GM21619 (cell line): Measurements from ENCODE around the gene KRT6B.
"Not testable (repeated sequence)": the region's sequence is repeated elsewhere in the genome, so short reads cannot be mapped to it uniquely, and the experiment has no call there.

Experiments used
- ATAC-seq: cut with Tn5 transposase; IDR thresholded peaks from one replicate; pipeline ENCODE4 v1.9.1; 2021; ENCODE audit not compliant: unreplicated experiment

Gene KRT6B

GRCh38 chr12:52473768-52474167 lies 21.8 kb upstream of the KRT6B start, which contains the start of gene KRT6C:
KRT6C (minus strand) TSS chr12:52473805; CDS start chr12:52473737, 68 bp downstream.
- no peak for ATAC-seq

GRCh38 chr12:52469853-52470252 lies 17.9 kb upstream of the KRT6B start:
- no peak for ATAC-seq

- ATAC-seq: no peak
Observed at GRCh38 chr12:52464897-52465296, 13.0 kb upstream of the KRT6B start.

- ATAC-seq: no peak
Observed at GRCh38 chr12:52461693-52462092, 9.7 kb upstream of the KRT6B start.

GRCh38 chr12:52458861-52459260 lies 6.9 kb upstream of the KRT6B start:
- ATAC-seq: no peak

- no peak for ATAC-seq
Observed at GRCh38 chr12:52455821-52456220, 3.9 kb upstream of the KRT6B start.

GRCh38 chr12:52454411-52455201 lies 2.7 kb upstream of the KRT6B start:
- ATAC-seq: no peak

GRCh38 chr12:52448228-52448627 lies 3.7 kb downstream of the KRT6B start:
- no peak for ATAC-seq

GRCh38 chr12:52447196-52447595 lies 4.8 kb downstream of the KRT6B start:
- ATAC-seq: not testable (repeated sequence)

- ATAC-seq: no peak
Observed at GRCh38 chr12:52446367-52447045, 5.4 kb downstream of the KRT6B start.

GRCh38 chr12:52445876-52446275 lies 6.1 kb downstream of the KRT6B start:
- ATAC-seq: no peak

- no peak for ATAC-seq
Observed at GRCh38 chr12:52444647-52445595, 7.0 kb downstream of the KRT6B start.

GRCh38 chr12:52443966-52444365 lies 8.0 kb downstream of the KRT6B start:
- no peak for ATAC-seq

GRCh38 chr12:52442600-52443061 lies 9.3 kb downstream of the KRT6B start:
- ATAC-seq: no peak

GRCh38 chr12:52441320-52441911 lies 10.5 kb downstream of the KRT6B start:
- no peak for ATAC-seq

- ATAC-seq: no peak
Observed at GRCh38 chr12:52440821-52441319, 11.1 kb downstream of the KRT6B start.

GRCh38 chr12:52439845-52440244 lies 12.1 kb downstream of the KRT6B start:
- ATAC-seq: no peak

- ATAC-seq: no peak
Observed at GRCh38 chr12:52439420-52439819, 12.5 kb downstream of the KRT6B start.

GRCh38 chr12:52438305-52439301 lies 13.3 kb downstream of the KRT6B start:
- ATAC-seq: no peak
